H1 (cell line): ENCODE measurements around the gene PGAM1. TPM values are rescaled to one million over a fixed set of nuclear protein-coding genes. Genes with fewer than 3 reads are reported as not detected.

ENCODE experiments used
- CTCF ChIA-PET: fragments of 300-600 bp; sonication (Branson Sonifier 250); formaldehyde crosslinking; loops from one replicate; lab custom pipeline; 2021; ENCODE audit not compliant: partially characterized antibody; lab: Charles Lee
- POLR2A ChIA-PET: fragments of 300-600 bp; sonication (Branson Sonifier 250); formaldehyde crosslinking; loops from one replicate; lab custom pipeline; 2021; ENCODE audit warnings: inconsistent platforms; ENCODE audit not compliant: partially characterized antibody; lab: Charles Lee
- DNase-seq, 2 experiments: peaks; one replicate each; pipeline versions ENCODE4 v3.0.0 to v3.0.0-alpha.2; 2010 to 2022; ENCODE audit warnings: low spot score in 2 of 2, low read depth in 1 of 2, mixed read lengths in 1 of 2
- FAIRE-seq: peaks from 2 replicates; lab custom pipeline; 2011; peaks lifted over from hg19 to GRCh38; lab: Jason Lieb, UNC
- H2AFZ ChIP-seq: 2 replicates; pipeline ENCODE4 v1.8.1; 2012; ENCODE audit warnings: low read length, inconsistent platforms
- H2AK5ac ChIP-seq: 2 replicates; pipeline ENCODE4 v1.6.1; 2013; ENCODE audit warnings: low read depth, low read length
- H2BK120ac ChIP-seq: replicated peaks from 2 replicates; pipeline ENCODE3; 2013; ENCODE audit warnings: low read depth, low read length, inconsistent platforms
- H2BK12ac ChIP-seq: 2 replicates; pipeline ENCODE4 v1.6.1; 2013; ENCODE audit warnings: low read depth, low read length
- H2BK15ac ChIP-seq: 2 replicates; pipeline ENCODE4 v1.6.1; 2013; ENCODE audit warnings: low read length
- H2BK20ac ChIP-seq: 2 replicates; pipeline ENCODE4 v1.6.1; 2013; ENCODE audit warnings: low read length
- H2BK5ac ChIP-seq: 2 replicates; pipeline ENCODE4 v1.6.1; 2013; ENCODE audit warnings: low read depth, low read length
- H3K14ac ChIP-seq: 2 replicates; pipeline ENCODE4 v1.6.1; 2013; ENCODE audit warnings: inconsistent platforms; ENCODE audit not compliant: insufficient read length
- H3K18ac ChIP-seq: 2 replicates; pipeline ENCODE4 v1.6.1; 2013; ENCODE audit warnings: low read length; ENCODE audit errors: extremely low read depth
- H3K23ac ChIP-seq: 2 replicates; pipeline ENCODE4 v1.6.1; 2013; ENCODE audit warnings: inconsistent platforms; ENCODE audit not compliant: insufficient read length
- H3K23me2 ChIP-seq: 2 replicates; pipeline ENCODE4 v1.6.1; 2013; ENCODE audit warnings: low read depth, low read length
- H3K27ac ChIP-seq: 2 replicates; pipeline ENCODE4 v1.6.1; 2011; ENCODE audit warnings: low read depth, low read length, inconsistent platforms
- H3K27me3 ChIP-seq, 4 experiments: replicated peaks in 1 of 4; 1 replicate in 1 of 4; 2 replicates in 3 of 4; pipeline versions ENCODE4 v1.6.1 to v1.8.1; 2011 to 2013; ENCODE audit warnings: low read length in 3 of 4, mild to moderate bottlenecking in 3 of 4, inconsistent platforms in 2 of 4, mixed read lengths in 2 of 4, moderate library complexity in 1 of 4; ENCODE audit not compliant: control insufficient read depth in 3 of 4, insufficient read depth in 3 of 4; ENCODE audit errors: extremely low read depth in 1 of 4
- H3K36me3 ChIP-seq, 4 experiments: 2 replicates each; pipeline versions ENCODE4 v1.6.1 to v1.8.1; 2011 to 2013; ENCODE audit warnings: mild to moderate bottlenecking in 4 of 4, low read length in 3 of 4, moderate library complexity in 2 of 4, control low read depth in 1 of 4, inconsistent platforms in 1 of 4; ENCODE audit not compliant: insufficient read depth in 4 of 4, control insufficient read depth in 2 of 4
- H3K4ac ChIP-seq: replicated peaks from 2 replicates; pipeline ENCODE3; 2013; ENCODE audit warnings: low read length, low read depth, mixed read lengths, inconsistent platforms; ENCODE audit not compliant: insufficient read length
- H3K4me1 ChIP-seq, 4 experiments: replicated peaks in 1 of 4; 1 replicate in 1 of 4; 2 replicates in 3 of 4; pipeline versions ENCODE4 v1.6.1 to v1.8.1; 2011 to 2013; ENCODE audit warnings: low read length in 3 of 4, inconsistent platforms in 2 of 4, mixed read lengths in 1 of 4; ENCODE audit not compliant: insufficient read depth in 4 of 4, control insufficient read depth in 3 of 4
- H3K4me2 ChIP-seq, 2 experiments: 2 replicates each; pipeline versions ENCODE4 v1.6.1 to v1.8.1; 2011 to 2013; ENCODE audit warnings: low read depth in 2 of 2, low read length in 2 of 2, control low read depth in 1 of 2, inconsistent platforms in 1 of 2, mild to moderate bottlenecking in 1 of 2; ENCODE audit not compliant: insufficient read depth in 1 of 2
- H3K4me3 ChIP-seq, 4 experiments: fragments of 200-600, 300-600 bp in 1 of 4; sonication (generic), shearing (Covaris generic), sonication (Bioruptor Twin) in 1 of 4; 2 replicates each; pipeline versions ENCODE4 v1.5.1 to v1.8.1; 2011 to 2016; ENCODE audit warnings: low read length in 4 of 4, low read depth in 3 of 4, control low read depth in 2 of 4, inconsistent platforms in 2 of 4, mild to moderate bottlenecking in 2 of 4, mixed read lengths in 1 of 4, moderate library complexity in 1 of 4; ENCODE audit not compliant: insufficient read depth in 2 of 4; ENCODE audit errors: extremely low read depth in 1 of 4
- H3K56ac ChIP-seq: replicated peaks from 2 replicates; pipeline ENCODE3; 2013; ENCODE audit warnings: low read depth, mild to moderate bottlenecking, mixed read lengths, low read length, inconsistent platforms; ENCODE audit not compliant: insufficient read length
- H3K79me1 ChIP-seq: 2 replicates; pipeline ENCODE4 v1.6.1; 2013; ENCODE audit warnings: low read depth, low read length, control low read depth
- H3K79me2 ChIP-seq, 2 experiments: 2 replicates each; pipeline versions ENCODE4 v1.6.1 to v1.8.1; 2012 to 2013; ENCODE audit warnings: low read length in 2 of 2, mild to moderate bottlenecking in 2 of 2, inconsistent platforms in 1 of 2; ENCODE audit not compliant: insufficient read depth in 2 of 2, control insufficient read depth in 1 of 2
- H3K9ac ChIP-seq, 4 experiments: replicated peaks in 1 of 4; 1 replicate in 1 of 4; 2 replicates in 3 of 4; pipeline versions ENCODE4 v1.6.1 to v1.8.1; 2011 to 2013; ENCODE audit warnings: low read depth in 3 of 4, low read length in 3 of 4, control low read depth in 2 of 4, mild to moderate bottlenecking in 2 of 4, moderate library complexity in 2 of 4, inconsistent platforms in 1 of 4; ENCODE audit errors: extremely low read depth in 1 of 4
- H3K9me3 ChIP-seq, 2 experiments: 2 replicates each; pipeline versions ENCODE4 v1.6.1 to v1.8.1; 2012 to 2013; ENCODE audit warnings: mild to moderate bottlenecking in 2 of 2, moderate library complexity in 2 of 2, control low read depth in 1 of 2, inconsistent platforms in 1 of 2, low read depth in 1 of 2, low read length in 1 of 2, mixed read lengths in 1 of 2; ENCODE audit not compliant: insufficient read depth in 2 of 2
- H4K20me1 ChIP-seq, 2 experiments: replicated peaks in 1 of 2; 2 replicates each; pipeline versions ENCODE3 to v1.8.1; 2011 to 2013; ENCODE audit warnings: inconsistent platforms in 2 of 2, low read length in 2 of 2, mild to moderate bottlenecking in 1 of 2; ENCODE audit not compliant: insufficient read depth in 2 of 2, control insufficient read depth in 1 of 2
- H4K5ac ChIP-seq: 2 replicates; pipeline ENCODE4 v1.6.1; 2013; ENCODE audit warnings: low read length, low read depth, mixed read lengths, inconsistent platforms; ENCODE audit not compliant: insufficient read length
- H4K8ac ChIP-seq: 2 replicates; pipeline ENCODE4 v1.8.0; 2013; ENCODE audit warnings: mild to moderate bottlenecking, moderate library complexity, low read length, inconsistent platforms; ENCODE audit not compliant: insufficient read depth; ENCODE audit errors: extremely low read depth
- H4K91ac ChIP-seq: replicated peaks from 2 replicates; pipeline ENCODE3; 2013; ENCODE audit warnings: low read length, mixed read lengths, inconsistent platforms; ENCODE audit not compliant: insufficient read length
- BRCA1 ChIP-seq: IDR thresholded peaks from 2 replicates; pipeline ENCODE4 v1.6.1; 2012; ENCODE audit warnings: low read depth, low read length, improper control_type of control experiment
- CTCF ChIP-seq, 3 experiments: IDR thresholded peaks; 1 replicate in 2 of 3; 2 replicates in 1 of 3; pipeline versions ENCODE4 v1.5.1 to v1.6.1; 2011; ENCODE audit warnings: low read length in 3 of 3, mild to moderate bottlenecking in 3 of 3, inconsistent platforms in 2 of 3, low read depth in 1 of 3, moderate library complexity in 1 of 3; ENCODE audit not compliant: insufficient read depth in 1 of 3; ENCODE audit errors: control extremely low read depth in 1 of 3
- EGR1 ChIP-seq: IDR thresholded peaks from 2 replicates; pipeline ENCODE4 v1.6.1; 2011; ENCODE audit warnings: low read depth, low read length, borderline replicate concordance
- RFX5 ChIP-seq: IDR thresholded peaks from 2 replicates; pipeline ENCODE4 v1.6.1; 2011; ENCODE audit warnings: low read depth, low read length, improper control_type of control experiment, borderline replicate concordance
- SIX5 ChIP-seq: IDR thresholded peaks from 2 replicates; pipeline ENCODE4 v1.6.1; 2011; ENCODE audit warnings: mild to moderate bottlenecking, low read depth, low read length
- WGBS, 2 experiments: shearing (Covaris generic) in 1 of 2; methylation state at CpG; one replicate each; pipeline versions ENCODE4 v1.1.6 to v1.1.7; 2013 to 2015; ENCODE audit warnings: low lambda C conversion rate in 2 of 2, mixed read lengths in 2 of 2, inconsistent platforms in 1 of 2, low coverage in 1 of 2, missing lambda C conversion rate in 1 of 2; ENCODE audit not compliant: insufficient replicate concordance in 2 of 2, insufficient coverage in 1 of 2, insufficient read length in 1 of 2; ENCODE audit errors: extremely low coverage in 1 of 2, missing lambda C conversion rate in 1 of 2; 5-methylcytosine and 5-hydroxymethylcytosine counted together
- polyA plus RNA-seq, 7 experiments: library from polyadenylated mRNA; depleted of rRNA in 3 of 7; stranded (reverse) in 5 of 7; unstranded in 2 of 7; fragments of >200 nt in 5 of 7; fragments of 200-250 nt in 2 of 7; gene quantifications; 1 replicate in 5 of 7; 2 replicates in 1 of 7; 4 replicates in 1 of 7; pipeline versions ENCODE4 v1.2.1 to v1.2.3, GENCODE V29; 2011 to 2013; ENCODE audit warnings: missing spikeins in 2 of 7, mixed read lengths in 2 of 7
- total RNA-seq: library from RNA; stranded (reverse); fragmentation: NEBNext Ultra II Directional; extraction: Animal tissue kit (Norgen Biotek cat#: 25700); gene quantifications from 2 replicates; pipeline ENCODE4 v1.2.1, GENCODE V29; 2021

PGAM1 gene
- total and polyA plus RNA-seq, 2 of the 8 experiments (the other 6 are each of a cell fraction or from before 2014, with no cell fraction given), result 791 to 799 TPM

- no peaks in the 10 kb centered on the region for H3K27me3 ChIP-seq
- H2BK20ac ChIP-seq, result no peak overlapping the region
- CTCF ChIA-PET, result interaction anchor here (1.1 to 7.2 kb wide), 2 partner anchors 15 to 83 kb away, joined by 4 to 40 read pairs; no protein-coding TSS in a partner anchor
- H3K9ac ChIP-seq, result no peak overlapping the region
- no peak overlapping the region for H2AFZ ChIP-seq
- no peak overlapping the region for H4K5ac ChIP-seq
- no peak overlapping the region for H3K4me2 ChIP-seq
- H2BK120ac ChIP-seq, result no peak overlapping the region
- TF ChIP-seq RFX5 (no peak), BRCA1 (no peak), EGR1 (no peak), SIX5 (no peak), CTCF (IDR thresholded peaks at IDR 0.05; ENCODE audit: control extremely low read depth in 1 of 3, insufficient read depth in 1 of 3, low read depth in 1 of 3, low read length in 3 of 3) (no peak)
- peaks cover 5 to 22% of the 10 kb centered on the region in 2 experiments for H3K79me2 ChIP-seq
- H2AK5ac ChIP-seq, result no peak overlapping the region
- H3K79me1 ChIP-seq, result peaks cover 11% of the 10 kb centered on the region; the same call in 1 of the 2 replicates
- H3K36me3 ChIP-seq, result peaks cover 2 to 35% (median 20%) of the 10 kb centered on the region in 4 experiments; a peak in 7 of 8 replicates
- H4K8ac ChIP-seq, result no peak overlapping the region
- no peak overlapping the region for H2BK12ac ChIP-seq
- no peak overlapping the region for H3K4ac ChIP-seq
- POLR2A ChIA-PET, result interaction anchor here (1.4 to 13.8 kb wide), 4 partner anchors 9 to 26 kb away, joined by 4 to 185 read pairs (median 54); no protein-coding TSS in a partner anchor
- DNase-seq, result no peak
- no peak overlapping the region for H2BK15ac ChIP-seq
- no peak overlapping the region for H3K27ac ChIP-seq
- H4K20me1 ChIP-seq, result peaks cover 4 to 16% of the 10 kb centered on the region in 2 experiments
- H3K23ac ChIP-seq, result no peak overlapping the region
- no peak overlapping the region for H4K91ac ChIP-seq
- FAIRE-seq, result no peak
- H3K4me3 ChIP-seq, result no peak overlapping the region
- no peak overlapping the region for H3K14ac ChIP-seq
- no peaks in the 10 kb centered on the region for H3K9me3 ChIP-seq
- H2BK5ac ChIP-seq, result no peak overlapping the region; the same call in 1 of the 2 replicates
- H3K4me1 ChIP-seq, result peaks cover 0 to 4% (median 0%) of the 10 kb centered on the region in 4 experiments; a peak in 2 of 7 replicates
- WGBS, 2 experiments, result 92% methylated on average over 2 of the region's 2 CpGs; no CpG with 5 or more reads in 1 of the 2 experiments
- no peak overlapping the region for H3K18ac ChIP-seq
- peaks cover 4% of the 10 kb centered on the region; the same call in 1 of the 2 replicates for H3K23me2 ChIP-seq
- H3K56ac ChIP-seq, result no peak overlapping the region
Measured at GRCh38 chr10:97450828-97451227, 24.8 kb downstream of the PGAM1 start.
